NCI-H748 treated with DMSO at 0.1 percent for 48 hours (cell line): ENCODE data around the gene KYNU.
"Not testable (repeated sequence)": the region's sequence is repeated elsewhere in the genome, so short reads cannot be mapped to it uniquely, and the experiment has no call there.

Source experiments
- DNase-seq: peaks from one replicate; lab custom pipeline; 2025; lab: John Stamatoyannopoulos, UW

Gene KYNU

GRCh38 chr2:143029141-143029540 is 151.7 kb downstream of the KYNU start:
- DNase-seq: no peak

GRCh38 chr2:143030127-143030526 is 152.7 kb downstream of the KYNU start:
- no peak for DNase-seq

- peak; percentile 61 for DNase-seq
Measured at GRCh38 chr2:143034292-143035074, 157.0 kb downstream of the KYNU start.

GRCh38 chr2:143051465-143051864 is 174.0 kb downstream of the KYNU start:
- DNase-seq: no peak

- not testable (repeated sequence) for DNase-seq
Measured at GRCh38 chr2:143053437-143053836, 176.0 kb downstream of the KYNU start.

- DNase-seq: no peak
Measured at GRCh38 chr2:143056550-143056949, 179.1 kb downstream of the KYNU start.

GRCh38 chr2:143058851-143059250 is 181.4 kb downstream of the KYNU start:
- no peak for DNase-seq

- DNase-seq: no peak
Measured at GRCh38 chr2:143063612-143064200, 186.2 kb downstream of the KYNU start.

GRCh38 chr2:143068094-143068493 is 190.6 kb downstream of the KYNU start:
- no peak for DNase-seq

- DNase-seq: no peak
Measured at GRCh38 chr2:143068509-143068908, 191.0 kb downstream of the KYNU start.

- no peak for DNase-seq
Measured at GRCh38 chr2:143070704-143071103, 193.2 kb downstream of the KYNU start.

GRCh38 chr2:143071185-143071876 is 193.9 kb downstream of the KYNU start:
- DNase-seq: no peak

- DNase-seq: not testable (repeated sequence)
Measured at GRCh38 chr2:143074913-143075312, 197.4 kb downstream of the KYNU start.

GRCh38 chr2:143075711-143076110 is 198.2 kb downstream of the KYNU start:
- DNase-seq: no peak

- no peak for DNase-seq
Measured at GRCh38 chr2:143078104-143078503, 200.6 kb downstream of the KYNU start.

GRCh38 chr2:143081616-143082015 is 204.2 kb downstream of the KYNU start:
- no peak for DNase-seq

GRCh38 chr2:143083636-143084035 is 206.2 kb downstream of the KYNU start:
- no peak for DNase-seq

- DNase-seq: no peak
Measured at GRCh38 chr2:143084462-143084861, 207.0 kb downstream of the KYNU start.

- no peak for DNase-seq
Measured at GRCh38 chr2:143085125-143085784, 207.8 kb downstream of the KYNU start.

- DNase-seq: no peak
Measured at GRCh38 chr2:143087033-143087432, 209.6 kb downstream of the KYNU start.

- no peak for DNase-seq
Measured at GRCh38 chr2:143088388-143088787, 210.9 kb downstream of the KYNU start.

- DNase-seq: not testable (repeated sequence)
Measured at GRCh38 chr2:143089520-143089919, 212.1 kb downstream of the KYNU start.
